Measurements from ENCODE around the gene SCAPER. TPM values are rescaled to one million over a fixed set of nuclear protein-coding genes. Genes with fewer than 3 reads are reported as not detected.

SCAPER gene
- total RNA-seq, 1 experiment from 2014 or later: 7.4 TPM

DNA sequence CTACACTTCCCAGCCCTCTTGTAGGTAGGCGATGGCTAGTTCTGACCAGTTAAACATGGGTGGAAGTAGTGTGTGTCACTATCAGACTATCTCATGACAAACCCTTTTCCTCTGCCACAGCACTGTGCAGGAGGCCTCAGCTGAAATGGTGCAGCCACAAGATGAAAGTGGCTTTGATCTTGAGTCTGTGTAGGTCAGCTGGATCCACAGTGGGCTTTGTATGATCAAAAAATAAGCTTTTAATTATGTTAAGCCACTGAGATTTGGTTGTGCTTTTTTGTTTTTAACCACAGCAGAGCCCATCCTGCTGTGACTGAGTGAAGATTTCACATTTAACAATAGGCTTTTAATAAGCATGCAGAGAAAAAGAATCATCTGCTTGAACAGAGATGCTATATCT lies 46.1 kb upstream of the SCAPER start:
- Histone ChIP-seq H3K4me1 (ENCODE audit: insufficient read depth, low read length) (no peaks in the 10 kb centered on the region), H3K9ac (ENCODE audit: extremely low read depth, insufficient read length, low read length) (no peak overlapping the region), H3K23me2 (ENCODE audit: insufficient read length, low read depth, low read length, poor library complexity, severe bottlenecking) (no peaks in the 10 kb centered on the region), H2BK5ac (ENCODE audit: insufficient read length, low read length) (no peak overlapping the region), H3K9me3 (ENCODE audit: control insufficient read depth, low read depth, low read length) (no peaks in the 10 kb centered on the region), H4K8ac (replicated peaks; ENCODE audit: insufficient read length, low read depth, low read length) (no peak overlapping the region), H2AFZ (ENCODE audit: low read length) (no peak overlapping the region), H2AK5ac (ENCODE audit: insufficient read length, low read length) (no peak overlapping the region), H2BK15ac (ENCODE audit: low read depth, low read length) (no peak overlapping the region), H3T11ph (ENCODE audit: low read length) (no peak overlapping the region), H4K5ac (ENCODE audit: insufficient read length, low read depth, low read length) (no peak overlapping the region), H3K14ac (ENCODE audit: insufficient read depth, low read length) (no peak overlapping the region), H3K27me3 (ENCODE audit: insufficient read depth, low read length) (no peaks in the 10 kb centered on the region), H4K91ac (ENCODE audit: insufficient read length, low read depth, low read length) (no peak overlapping the region), H2BK20ac (ENCODE audit: low read depth, low read length, poor library complexity, severe bottlenecking) (no peak overlapping the region), H3K79me2 (ENCODE audit: insufficient read depth, low read length) (no peaks in the 10 kb centered on the region), H3K4me2 (ENCODE audit: insufficient read depth, insufficient read length, low read length) (no peak overlapping the region), H3K79me1 (ENCODE audit: insufficient read depth, low read depth, low read length, poor library complexity, severe bottlenecking) (peaks cover 5% of the 10 kb centered on the region), H4K20me1 (ENCODE audit: control insufficient read depth, insufficient read depth, insufficient read length) (no peaks in the 10 kb centered on the region), H2BK12ac (ENCODE audit: insufficient read length, low read depth, low read length) (no peak overlapping the region), H2BK120ac (ENCODE audit: low read depth, low read length, poor library complexity, severe bottlenecking) (no peak overlapping the region), H3K56ac (ENCODE audit: insufficient read length, low read depth, low read length) (no peak overlapping the region), H3K27ac (ENCODE audit: insufficient read length, low read depth, low read length) (no peak overlapping the region), H3K4ac (ENCODE audit: low read depth, low read length) (no peak overlapping the region), H3K23ac (ENCODE audit: insufficient read length, low read depth, low read length) (no peak overlapping the region), H3K18ac (ENCODE audit: insufficient read length, low read depth, low read length) (no peak overlapping the region)
- TF ChIP-seq, protein P1, sequence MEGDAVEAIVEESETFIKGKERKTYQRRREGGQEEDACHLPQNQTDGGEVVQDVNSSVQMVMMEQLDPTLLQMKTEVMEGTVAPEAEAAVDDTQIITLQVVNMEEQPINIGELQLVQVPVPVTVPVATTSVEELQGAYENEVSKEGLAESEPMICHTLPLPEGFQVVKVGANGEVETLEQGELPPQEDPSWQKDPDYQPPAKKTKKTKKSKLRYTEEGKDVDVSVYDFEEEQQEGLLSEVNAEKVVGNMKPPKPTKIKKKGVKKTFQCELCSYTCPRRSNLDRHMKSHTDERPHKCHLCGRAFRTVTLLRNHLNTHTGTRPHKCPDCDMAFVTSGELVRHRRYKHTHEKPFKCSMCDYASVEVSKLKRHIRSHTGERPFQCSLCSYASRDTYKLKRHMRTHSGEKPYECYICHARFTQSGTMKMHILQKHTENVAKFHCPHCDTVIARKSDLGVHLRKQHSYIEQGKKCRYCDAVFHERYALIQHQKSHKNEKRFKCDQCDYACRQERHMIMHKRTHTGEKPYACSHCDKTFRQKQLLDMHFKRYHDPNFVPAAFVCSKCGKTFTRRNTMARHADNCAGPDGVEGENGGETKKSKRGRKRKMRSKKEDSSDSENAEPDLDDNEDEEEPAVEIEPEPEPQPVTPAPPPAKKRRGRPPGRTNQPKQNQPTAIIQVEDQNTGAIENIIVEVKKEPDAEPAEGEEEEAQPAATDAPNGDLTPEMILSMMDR (conservative IDR thresholded peaks at IDR 0.05): no peak
- peaks cover 3 to 5% of the 10 kb centered on the region in 2 experiments; a peak in 3 of 4 replicates for H3K4me1 Mint-ChIP-seq
- H3K4me3 Mint-ChIP-seq: no peak overlapping the region
- no CpG with 5 or more reads among the region's 1 CpG for WGBS (ENCODE audit: extremely low coverage, insufficient read length, low lambda C conversion rate)
- no peaks in the 10 kb centered on the region for H3K9me3 Mint-ChIP-seq
- peaks cover 12 to 44% (median 36%) of the 10 kb centered on the region in 3 experiments; a peak in 6 of 7 replicates for H3K36me3 Mint-ChIP-seq (ENCODE audit: insufficient read depth in 1 of 3, low read depth in 3 of 3)
- H3K27ac Mint-ChIP-seq: 0 out of 7 replicates have a peak overlapping the region, but pooled peaks of 1 of the 3 experiments have one; percentile 34
- no peak for DNase-seq
- H3K27me3 Mint-ChIP-seq (ENCODE audit: low read depth): peaks cover 2% of the 10 kb centered on the region; the same call in 1 of the 2 replicates

Data from H9 (cell line).